RCC 7860 (cell line): ENCODE data around the gene GPR108.
A peak's percentile ranks its signal among the peaks of the same experiment; 100 is the strongest.
"Not testable (repeated sequence)": the region's sequence is repeated elsewhere in the genome, so short reads cannot be mapped to it uniquely, and the experiment has no call there.

Source experiments
- DNase-seq: peaks from one replicate; pipeline ENCODE4 v3.0.0-alpha.2; 2015; ENCODE audit warnings: low spot score
- FAIRE-seq: peaks from 2 replicates; lab custom pipeline; 2012; peaks lifted over from hg19 to GRCh38; lab: Jason Lieb, UNC

Gene GPR108

DNA sequence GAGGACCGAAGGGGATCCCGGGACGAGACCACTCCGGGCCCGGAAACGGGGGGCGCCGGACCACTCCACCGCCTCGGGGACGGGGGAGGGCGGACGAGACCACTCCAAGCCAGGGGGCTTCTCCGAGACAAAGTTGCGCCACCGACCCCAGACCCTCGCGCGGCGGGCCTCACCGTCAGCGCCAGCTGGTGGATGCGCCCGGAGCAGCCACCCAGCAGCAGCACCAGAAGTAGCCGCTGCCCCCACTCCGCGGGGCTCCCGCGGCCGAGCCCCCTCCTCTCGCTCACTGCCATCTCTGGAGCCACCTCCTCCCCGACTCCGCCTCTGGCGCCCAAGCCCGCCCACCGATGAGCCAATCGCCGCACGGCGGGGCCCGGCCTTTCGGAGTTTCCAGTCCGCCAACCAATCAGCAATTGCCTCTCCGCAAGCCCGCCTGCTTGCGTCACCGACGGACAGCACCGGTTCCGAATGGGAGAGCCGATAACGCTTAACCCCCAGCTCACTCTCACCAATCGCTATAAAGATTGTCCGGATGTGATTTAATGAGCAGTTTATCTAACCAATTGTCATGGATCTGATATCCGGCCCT, at the start of gene GPR108:
Gene GPR108 (minus strand): TSS at position 297 of the 589 bp plus-strand sequence. CDS start 4 bp downstream, at position 293.
- FAIRE-seq, result peak; percentile 98
- DNase-seq, result peak; percentile 100

GRCh38 chr19:6779206-6779605, 41.8 kb upstream of the GPR108 start:
- DNase-seq, result no peak
- no peak for FAIRE-seq

DNA sequence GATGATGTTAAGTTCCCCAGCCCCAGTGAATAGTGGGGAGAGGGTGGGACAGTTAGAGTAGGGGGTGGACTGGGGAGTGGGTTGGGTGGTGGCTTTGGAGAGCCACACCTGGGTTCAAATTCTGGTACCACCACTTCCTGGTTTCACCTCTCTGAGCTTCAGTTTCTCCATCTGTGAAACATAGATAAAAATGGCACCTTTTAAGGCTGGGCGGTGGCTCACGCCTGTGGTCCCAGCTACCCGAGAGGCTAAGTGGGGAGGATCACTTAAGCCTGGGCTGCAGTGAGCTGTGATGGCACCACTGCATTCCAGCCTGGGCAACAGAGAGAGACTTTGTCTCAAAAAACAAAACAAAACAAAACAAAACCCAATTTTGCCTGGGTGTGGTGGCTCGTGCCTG, 41.0 kb upstream of the GPR108 start:
- DNase-seq, result no peak
- FAIRE-seq, result no peak

GRCh38 chr19:6777434-6777833, 40.1 kb upstream of the GPR108 start:
- no peak for FAIRE-seq

GRCh38 chr19:6776999-6777398, 39.6 kb upstream of the GPR108 start:
- FAIRE-seq (no peak), DNase-seq (no peak)

More at GRCh38 chr19:6777434-6777833, 40.1 kb upstream of the GPR108 start:
- no peak for DNase-seq

GRCh38 chr19:6776045-6776444, 38.7 kb upstream of the GPR108 start:
- DNase-seq, FAIRE-seq: not testable (repeated sequence)

- FAIRE-seq, result no peak
- no peak for DNase-seq
Observed at GRCh38 chr19:6774821-6775707, 37.7 kb upstream of the GPR108 start.

- no peak for DNase-seq
- no peak for FAIRE-seq
Observed at GRCh38 chr19:6773323-6773931, 36.0 kb upstream of the GPR108 start.

GRCh38 chr19:6772866-6773322, 35.5 kb upstream of the GPR108 start:
- no peak for FAIRE-seq
- DNase-seq, result no peak

DNA sequence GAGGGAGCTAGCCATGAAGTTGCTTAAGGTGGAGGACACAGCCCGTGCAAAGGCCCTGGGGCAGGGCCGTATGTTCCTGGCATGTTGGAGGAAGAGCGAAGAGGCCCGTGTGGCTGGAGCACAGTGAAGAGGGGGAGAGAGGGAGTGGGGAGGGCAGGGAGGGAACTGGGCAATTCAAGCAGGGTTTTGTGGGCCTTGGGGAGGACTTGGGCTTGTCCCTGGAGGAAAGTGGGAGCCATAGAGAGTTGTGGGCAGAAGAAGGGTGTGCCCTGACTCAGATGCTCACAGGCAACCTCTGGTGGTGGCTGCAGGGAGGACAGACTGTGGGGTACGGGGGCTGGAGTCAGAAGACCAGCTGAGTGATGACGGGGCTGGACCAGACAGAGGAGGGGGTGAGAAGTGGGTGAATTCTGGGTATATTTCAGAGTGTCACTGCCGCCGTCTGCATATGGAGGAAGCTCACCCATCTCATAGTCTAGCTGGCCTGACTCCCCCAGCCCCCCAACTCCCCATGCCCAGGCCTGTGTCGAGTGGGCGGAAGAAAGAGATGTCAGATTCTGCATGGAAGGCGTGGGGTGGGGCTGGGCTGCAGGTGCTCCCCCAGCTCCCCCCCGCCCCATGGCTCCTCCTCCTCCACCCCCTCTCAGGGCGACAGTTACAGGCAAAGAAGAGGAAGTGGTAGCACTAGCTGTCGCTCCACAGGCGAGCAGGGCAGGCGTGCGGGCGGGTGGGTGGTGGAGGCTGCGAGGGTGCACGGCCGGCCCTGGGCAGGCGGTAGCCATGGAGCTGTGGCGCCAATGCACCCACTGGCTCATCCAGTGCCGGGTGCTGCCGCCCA, 34.9 kb upstream of the GPR108 start, which contains the start of gene VAV1:
Gene VAV1 (plus strand): TSS at position 681 of the 838 bp plus-strand sequence. CDS start 100 bp downstream, at position 781.
- no peak for FAIRE-seq
- no peak for DNase-seq

- not testable (repeated sequence) for FAIRE-seq, DNase-seq
Observed at GRCh38 chr19:6771648-6772027, 34.3 kb upstream of the GPR108 start.

- DNase-seq (peak; percentile 33), FAIRE-seq (no peak)
Observed at GRCh38 chr19:6769006-6769619, 31.7 kb upstream of the GPR108 start.

GRCh38 chr19:6768236-6768785, 30.9 kb upstream of the GPR108 start:
- no peak for FAIRE-seq

DNA sequence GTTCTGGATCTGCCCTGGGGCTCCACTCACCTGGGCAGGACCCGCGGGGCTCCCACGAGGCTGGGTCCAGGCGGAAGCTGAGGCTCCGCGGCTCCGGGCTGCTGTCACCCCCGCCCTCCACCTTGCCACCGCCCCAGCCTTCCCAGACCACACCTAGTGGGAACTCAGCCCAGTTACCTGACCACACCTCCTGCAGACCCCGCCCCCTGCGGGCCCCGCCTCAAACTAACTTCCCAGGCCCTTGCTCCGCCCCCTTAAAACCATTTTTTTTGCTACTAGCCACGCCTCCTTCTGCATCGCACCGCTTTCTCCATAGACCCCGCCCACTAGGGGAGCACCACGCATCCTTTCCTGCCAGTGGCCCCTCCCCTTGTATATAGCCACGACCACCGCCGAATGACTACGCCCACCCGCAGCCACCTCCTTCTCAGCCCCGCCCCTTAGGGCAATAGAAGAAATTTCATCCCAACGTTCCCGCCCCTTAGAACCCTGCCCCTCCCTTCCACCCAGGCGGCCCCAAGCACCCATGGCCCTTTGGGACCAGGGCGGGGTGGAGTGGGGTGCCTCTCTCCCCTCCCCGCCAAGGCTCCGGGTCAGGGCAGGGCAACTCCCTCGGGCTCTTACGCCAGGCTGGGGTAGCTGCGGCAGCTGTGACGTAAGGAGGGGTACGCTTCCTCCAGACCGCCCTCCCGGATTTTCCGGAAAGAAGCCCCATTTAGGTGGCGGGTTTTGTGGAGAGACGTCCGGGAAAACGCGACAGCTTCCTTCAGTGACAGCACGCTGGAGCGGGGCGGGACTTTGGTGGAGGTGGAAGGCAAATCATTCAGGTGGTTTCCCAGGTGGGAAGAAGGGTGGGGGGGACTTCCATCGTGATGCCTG, 30.2 kb upstream of the GPR108 start, which contains the start of gene SH2D3A:
Gene SH2D3A (minus strand): TSS at position 79 of the 879 bp plus-strand sequence. CDS start 3,687 bp downstream, outside the sequence.
- FAIRE-seq (no peak), DNase-seq (peak; percentile 38)

More at GRCh38 chr19:6768236-6768785, 30.9 kb upstream of the GPR108 start:
- DNase-seq, result no peak

DNA sequence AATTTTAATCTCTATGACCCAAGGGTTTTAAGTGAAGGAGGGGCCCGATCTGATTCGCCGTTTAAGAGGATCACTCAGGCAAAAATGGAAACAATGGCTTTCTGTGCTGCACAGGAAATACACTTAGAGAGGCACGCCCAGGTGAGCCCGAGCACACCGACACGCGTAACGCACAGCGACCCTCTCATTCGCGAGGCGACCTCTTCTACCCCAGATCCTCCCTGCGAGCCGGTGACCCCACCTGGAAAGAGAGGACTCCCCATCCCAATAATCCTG, 29.6 kb upstream of the GPR108 start:
- FAIRE-seq, result no peak
- DNase-seq, result no peak

GRCh38 chr19:6766357-6767080, 29.1 kb upstream of the GPR108 start:
- FAIRE-seq (no peak), DNase-seq (no peak)

GRCh38 chr19:6765738-6766356, 28.5 kb upstream of the GPR108 start:
- no peak for FAIRE-seq
- peak; percentile 53 for DNase-seq
